A172 (cell line): ENCODE measurements around the gene MRAS. TPM values are rescaled to one million over a fixed set of nuclear protein-coding genes. Genes with fewer than 3 reads are reported as not detected.
"Not testable (repeated sequence)": the region's sequence is repeated elsewhere in the genome, so short reads cannot be mapped to it uniquely, and the experiment has no call there.

ENCODE experiments used
- DNase-seq: peaks from one replicate; pipeline ENCODE4 v3.0.0-alpha.2; 2015; ENCODE audit warnings: low spot score
- total RNA-seq: library from RNA; depleted of rRNA; stranded (reverse); fragments of >200 nt; shearing (Covaris generic); gene quantifications from 2 replicates; pipeline ENCODE4 v1.2.3, GENCODE V29; 2014

Gene MRAS
- total RNA-seq, 1 experiment from 2014 or later = 72.2 TPM

GRCh38 chr3:138389841-138390581, 41.6 kb downstream of the MRAS start:
- DNase-seq = peak; percentile 89

GRCh38 chr3:138390582-138390932, 42.2 kb downstream of the MRAS start:
- DNase-seq = no peak

GRCh38 chr3:138394156-138394555, 45.8 kb downstream of the MRAS start:
- no peak for DNase-seq

GRCh38 chr3:138394686-138395085, 46.3 kb downstream of the MRAS start:
- DNase-seq = no peak

- no peak for DNase-seq
Measured at GRCh38 chr3:138395865-138396751, 47.7 kb downstream of the MRAS start.

GRCh38 chr3:138396752-138397410, 48.5 kb downstream of the MRAS start:
- DNase-seq = no peak

- DNase-seq = no peak
Measured at GRCh38 chr3:138397983-138398382, 49.6 kb downstream of the MRAS start.

GRCh38 chr3:138398791-138399575, 50.6 kb downstream of the MRAS start:
- DNase-seq = no peak

- DNase-seq = no peak
Measured at GRCh38 chr3:138399766-138400165, 51.4 kb downstream of the MRAS start.

GRCh38 chr3:138400651-138401070, 52.3 kb downstream of the MRAS start:
- no peak for DNase-seq

GRCh38 chr3:138401834-138402233, 53.5 kb downstream of the MRAS start:
- no peak for DNase-seq

- DNase-seq = no peak
Measured at GRCh38 chr3:138404121-138404520, 55.7 kb downstream of the MRAS start.

GRCh38 chr3:138405001-138405400, 56.6 kb downstream of the MRAS start:
- no peak for DNase-seq

- no peak for DNase-seq
Measured at GRCh38 chr3:138405486-138405885, 57.1 kb downstream of the MRAS start.

GRCh38 chr3:138406606-138407005, 58.2 kb downstream of the MRAS start:
- DNase-seq = no peak

- DNase-seq = no peak
Measured at GRCh38 chr3:138407236-138407907, 59.0 kb downstream of the MRAS start.

- no peak for DNase-seq
Measured at GRCh38 chr3:138408751-138409570, 60.6 kb downstream of the MRAS start.

- DNase-seq = peak; percentile 42
Measured at GRCh38 chr3:138412821-138413551, 64.6 kb downstream of the MRAS start.

- not testable (repeated sequence) for DNase-seq
Measured at GRCh38 chr3:138416236-138416635, 67.9 kb downstream of the MRAS start.
